Panc1 (cell line): ENCODE measurements around the gene SGK1.

Source experiments
- POLR2AphosphoS5 ChIP-seq: IDR thresholded peaks from 2 replicates; pipeline ENCODE4 v1.6.1; 2012; ENCODE audit warnings: mild to moderate bottlenecking, low read depth, low read length, moderate library complexity
- SIN3A ChIP-seq: IDR thresholded peaks from 2 replicates; pipeline ENCODE4 v1.6.1; 2012; ENCODE audit warnings: low read depth, mild to moderate bottlenecking, low read length, moderate library complexity, borderline replicate concordance; ENCODE audit not compliant: insufficient read depth
- TF ChIP-seq, protein P1 (sequence below): fragments of 450-650 bp; IDR thresholded peaks from 2 replicates; pipeline ENCODE4 v1.5.1; 2017; ENCODE audit warnings: mild to moderate bottlenecking
- TF ChIP-seq, protein P2 (sequence below), 2 experiments: IDR thresholded peaks; 2 replicates each; pipeline ENCODE4 v1.6.1; 2011 to 2012; ENCODE audit warnings: low read depth in 2 of 2, control low read depth in 1 of 2, low read length in 1 of 2, mild to moderate bottlenecking in 1 of 2, moderate library complexity in 1 of 2; ENCODE audit not compliant: insufficient read depth in 1 of 2

DNA sequence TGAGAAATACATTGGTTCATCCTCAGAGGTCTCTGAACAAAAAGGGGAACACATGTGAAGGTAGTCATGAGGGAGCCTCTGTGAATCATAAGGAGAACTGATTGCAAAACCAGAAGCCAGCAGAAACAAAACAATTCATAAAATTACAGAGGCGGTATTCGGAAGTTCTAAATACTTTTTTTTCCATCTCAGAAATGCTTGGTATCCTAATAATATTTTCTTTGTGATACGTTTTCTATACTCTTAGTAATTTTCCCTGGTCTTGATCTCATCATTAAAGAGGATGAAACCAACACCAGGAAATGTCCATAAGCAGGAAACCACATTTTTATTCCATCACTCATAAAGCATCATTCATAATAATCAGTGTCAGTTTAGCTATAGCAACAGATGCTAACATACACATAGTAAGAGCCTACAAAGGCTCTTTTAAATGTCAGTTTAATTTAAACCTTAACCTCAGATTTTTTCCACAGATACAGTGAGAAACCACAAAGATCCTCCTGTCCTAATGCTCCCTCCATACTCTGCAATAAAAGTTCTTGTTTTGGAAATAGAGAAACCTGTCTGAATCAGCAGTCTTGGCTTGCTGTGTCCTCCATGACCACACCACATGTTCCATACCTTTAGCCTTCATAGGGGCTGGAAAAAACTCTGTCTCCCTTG lies 29.2 kb downstream of the SGK1 start:
- TF ChIP-seq, protein P1, sequence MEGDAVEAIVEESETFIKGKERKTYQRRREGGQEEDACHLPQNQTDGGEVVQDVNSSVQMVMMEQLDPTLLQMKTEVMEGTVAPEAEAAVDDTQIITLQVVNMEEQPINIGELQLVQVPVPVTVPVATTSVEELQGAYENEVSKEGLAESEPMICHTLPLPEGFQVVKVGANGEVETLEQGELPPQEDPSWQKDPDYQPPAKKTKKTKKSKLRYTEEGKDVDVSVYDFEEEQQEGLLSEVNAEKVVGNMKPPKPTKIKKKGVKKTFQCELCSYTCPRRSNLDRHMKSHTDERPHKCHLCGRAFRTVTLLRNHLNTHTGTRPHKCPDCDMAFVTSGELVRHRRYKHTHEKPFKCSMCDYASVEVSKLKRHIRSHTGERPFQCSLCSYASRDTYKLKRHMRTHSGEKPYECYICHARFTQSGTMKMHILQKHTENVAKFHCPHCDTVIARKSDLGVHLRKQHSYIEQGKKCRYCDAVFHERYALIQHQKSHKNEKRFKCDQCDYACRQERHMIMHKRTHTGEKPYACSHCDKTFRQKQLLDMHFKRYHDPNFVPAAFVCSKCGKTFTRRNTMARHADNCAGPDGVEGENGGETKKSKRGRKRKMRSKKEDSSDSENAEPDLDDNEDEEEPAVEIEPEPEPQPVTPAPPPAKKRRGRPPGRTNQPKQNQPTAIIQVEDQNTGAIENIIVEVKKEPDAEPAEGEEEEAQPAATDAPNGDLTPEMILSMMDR, result no peak
- TF ChIP-seq POLR2AphosphoS5, result no peak
- TF ChIP-seq, protein P2, sequence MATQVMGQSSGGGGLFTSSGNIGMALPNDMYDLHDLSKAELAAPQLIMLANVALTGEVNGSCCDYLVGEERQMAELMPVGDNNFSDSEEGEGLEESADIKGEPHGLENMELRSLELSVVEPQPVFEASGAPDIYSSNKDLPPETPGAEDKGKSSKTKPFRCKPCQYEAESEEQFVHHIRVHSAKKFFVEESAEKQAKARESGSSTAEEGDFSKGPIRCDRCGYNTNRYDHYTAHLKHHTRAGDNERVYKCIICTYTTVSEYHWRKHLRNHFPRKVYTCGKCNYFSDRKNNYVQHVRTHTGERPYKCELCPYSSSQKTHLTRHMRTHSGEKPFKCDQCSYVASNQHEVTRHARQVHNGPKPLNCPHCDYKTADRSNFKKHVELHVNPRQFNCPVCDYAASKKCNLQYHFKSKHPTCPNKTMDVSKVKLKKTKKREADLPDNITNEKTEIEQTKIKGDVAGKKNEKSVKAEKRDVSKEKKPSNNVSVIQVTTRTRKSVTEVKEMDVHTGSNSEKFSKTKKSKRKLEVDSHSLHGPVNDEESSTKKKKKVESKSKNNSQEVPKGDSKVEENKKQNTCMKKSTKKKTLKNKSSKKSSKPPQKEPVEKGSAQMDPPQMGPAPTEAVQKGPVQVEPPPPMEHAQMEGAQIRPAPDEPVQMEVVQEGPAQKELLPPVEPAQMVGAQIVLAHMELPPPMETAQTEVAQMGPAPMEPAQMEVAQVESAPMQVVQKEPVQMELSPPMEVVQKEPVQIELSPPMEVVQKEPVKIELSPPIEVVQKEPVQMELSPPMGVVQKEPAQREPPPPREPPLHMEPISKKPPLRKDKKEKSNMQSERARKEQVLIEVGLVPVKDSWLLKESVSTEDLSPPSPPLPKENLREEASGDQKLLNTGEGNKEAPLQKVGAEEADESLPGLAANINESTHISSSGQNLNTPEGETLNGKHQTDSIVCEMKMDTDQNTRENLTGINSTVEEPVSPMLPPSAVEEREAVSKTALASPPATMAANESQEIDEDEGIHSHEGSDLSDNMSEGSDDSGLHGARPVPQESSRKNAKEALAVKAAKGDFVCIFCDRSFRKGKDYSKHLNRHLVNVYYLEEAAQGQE (IDR thresholded peaks at IDR 0.05; ENCODE audit: insufficient read depth in 1 of 2, low read depth in 2 of 2, low read length in 1 of 2), result no peak
- no peak for TF ChIP-seq SIN3A
